GM21619 (cell line): ENCODE results near the gene LRRC36.

Source experiments
- ATAC-seq: cut with Tn5 transposase; IDR thresholded peaks from one replicate; pipeline ENCODE4 v1.9.1; 2021; ENCODE audit not compliant: unreplicated experiment

The LRRC36 gene

GRCh38 chr16:67326472-67327309 lies at the start of gene LRRC36, which contains the start of gene KCTD19:
Gene LRRC36 (plus strand): TSS chr16:67326815. CDS start chr16:67326863, 48 bp downstream.
Gene KCTD19 (minus strand): TSS chr16:67326741. CDS start chr16:67326707, 34 bp downstream.
- ATAC-seq: no peak

- ATAC-seq: no peak
These were observed 49.2 kb upstream of the LRRC36 start for GRCh38 chr16:67277294-67277998.

- ATAC-seq: no peak
These were observed 48.4 kb upstream of the LRRC36 start for GRCh38 chr16:67277999-67278772.

- ATAC-seq: peak; percentile 39
These were observed 47.8 kb upstream of the LRRC36 start for GRCh38 chr16:67278773-67279295.

GRCh38 chr16:67279296-67280089 lies 47.1 kb upstream of the LRRC36 start, which contains the start of gene PLEKHG4:
Gene PLEKHG4 (plus strand): TSS chr16:67279532. CDS start chr16:67280045, 513 bp downstream.
- peak; percentile 86 for ATAC-seq

- ATAC-seq: no peak
These were observed 46.3 kb upstream of the LRRC36 start for GRCh38 chr16:67280090-67281015.

GRCh38 chr16:67281536-67282446 lies 44.8 kb upstream of the LRRC36 start:
- ATAC-seq: no peak

GRCh38 chr16:67282447-67282805 lies 44.2 kb upstream of the LRRC36 start:
- no peak for ATAC-seq

- ATAC-seq: no peak
These were observed 43.4 kb upstream of the LRRC36 start for GRCh38 chr16:67283039-67283825.

- ATAC-seq: no peak
These were observed 42.6 kb upstream of the LRRC36 start for GRCh38 chr16:67283826-67284555.

GRCh38 chr16:67284699-67285646 lies 41.6 kb upstream of the LRRC36 start:
- ATAC-seq: no peak

- ATAC-seq: no peak
These were observed 40.0 kb upstream of the LRRC36 start for GRCh38 chr16:67286441-67287235.

GRCh38 chr16:67287960-67288359 lies 38.7 kb upstream of the LRRC36 start:
- no peak for ATAC-seq

GRCh38 chr16:67291461-67291860 lies 35.2 kb upstream of the LRRC36 start:
- no peak for ATAC-seq
